IPS DF 4.7 (cell line): ENCODE measurements around the gene PAFAH1B2.

Experiments
- DNase-seq: peaks from one replicate; pipeline ENCODE4 v3.0.0-alpha.2; 2013; ENCODE audit warnings: low spot score; ENCODE audit errors: extremely low read depth

PAFAH1B2 gene

DNA sequence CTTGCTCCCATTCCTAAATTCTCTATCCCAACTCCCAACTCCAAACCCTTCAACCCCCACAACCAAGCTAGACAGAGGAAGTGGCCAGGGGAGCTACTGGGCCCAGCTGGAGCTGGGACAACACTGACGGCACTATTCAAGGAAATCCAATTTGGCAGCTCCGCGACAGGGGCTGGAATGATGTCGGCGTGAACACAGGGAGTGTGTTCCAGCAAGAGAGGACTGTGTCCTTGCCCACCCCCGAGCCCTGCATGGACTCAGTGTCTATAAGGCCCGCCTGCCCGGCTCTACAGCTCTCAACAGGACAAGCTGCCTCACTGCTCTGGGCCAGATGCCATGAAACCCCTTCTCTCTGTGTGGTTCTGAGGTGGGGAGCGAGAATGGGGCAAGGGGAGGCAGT, 76.5 kb downstream of the PAFAH1B2 start:
- no peak for DNase-seq

DNA sequence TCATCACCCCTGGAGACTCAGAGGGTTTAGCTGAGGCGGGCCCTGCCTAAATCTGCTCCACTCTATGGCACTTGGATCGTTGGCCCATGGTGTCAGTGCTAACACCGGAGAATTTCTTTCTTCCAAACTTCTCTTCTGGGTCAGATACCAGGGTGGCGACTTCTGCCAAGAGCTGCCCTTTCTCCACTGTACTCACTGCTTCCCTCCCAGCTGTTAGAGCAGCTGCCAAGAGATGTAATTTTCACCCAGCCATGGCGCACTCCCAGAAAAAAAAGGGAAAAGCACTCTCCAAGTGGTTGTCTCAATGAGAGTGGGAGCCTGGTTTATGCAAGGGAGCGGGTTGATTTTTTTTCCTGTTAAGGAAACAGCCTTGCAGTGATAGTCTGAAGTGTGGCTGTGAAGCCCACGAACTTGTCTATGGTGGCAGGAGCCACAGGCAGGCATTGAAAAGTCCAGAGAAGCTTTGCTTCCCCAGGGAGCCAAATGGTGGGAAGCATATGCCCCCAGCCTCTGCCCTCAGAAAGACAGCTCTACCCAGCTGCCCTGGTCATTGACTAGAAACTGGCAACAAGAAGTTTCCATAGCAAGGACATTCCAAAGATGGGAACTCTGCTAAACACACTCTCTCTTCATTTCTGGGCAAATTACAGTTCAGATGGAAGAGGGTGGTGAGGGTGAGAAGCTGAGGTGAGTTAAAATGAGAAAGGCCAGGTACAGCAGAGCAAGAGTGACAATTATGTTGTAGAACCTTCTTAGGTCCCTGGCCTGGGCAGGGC, 77.1 kb downstream of the PAFAH1B2 start:
- DNase-seq, result no peak

DNA sequence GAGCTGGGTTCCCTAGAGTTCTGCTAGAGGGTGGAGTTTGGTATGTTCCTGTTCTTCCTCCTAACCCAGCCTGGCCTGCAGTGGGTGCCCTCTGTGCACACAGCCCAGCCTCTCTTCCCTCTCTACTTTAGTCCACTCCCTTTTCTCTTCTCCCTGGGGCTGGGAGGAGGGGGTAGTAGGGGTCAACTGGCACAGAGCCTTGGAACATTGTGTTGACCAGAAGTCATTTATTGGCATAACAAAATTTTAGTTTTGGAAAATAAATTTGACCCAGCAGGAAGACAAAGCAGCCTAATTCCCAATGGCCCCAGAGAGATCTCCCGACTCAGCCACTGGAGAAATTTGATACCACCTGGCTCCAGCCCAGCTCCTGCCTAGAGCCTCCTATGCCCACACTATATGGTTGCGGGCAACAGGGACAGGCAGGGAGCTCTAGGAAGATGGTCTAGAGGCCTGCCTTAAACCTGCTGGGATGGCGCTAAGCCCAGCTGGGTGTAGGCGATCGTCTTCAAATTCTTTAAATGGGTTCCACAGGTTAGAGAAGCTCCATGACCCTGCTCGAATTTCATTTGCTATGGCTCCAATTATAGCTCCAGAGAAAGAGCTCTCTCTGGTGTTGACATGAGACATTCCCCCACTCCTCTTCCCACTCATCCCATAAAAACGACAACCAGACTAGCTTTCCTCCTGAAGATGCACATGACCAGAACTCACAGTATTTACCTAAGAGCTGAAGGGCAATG, 77.9 kb downstream of the PAFAH1B2 start:
- no peak for DNase-seq

DNA sequence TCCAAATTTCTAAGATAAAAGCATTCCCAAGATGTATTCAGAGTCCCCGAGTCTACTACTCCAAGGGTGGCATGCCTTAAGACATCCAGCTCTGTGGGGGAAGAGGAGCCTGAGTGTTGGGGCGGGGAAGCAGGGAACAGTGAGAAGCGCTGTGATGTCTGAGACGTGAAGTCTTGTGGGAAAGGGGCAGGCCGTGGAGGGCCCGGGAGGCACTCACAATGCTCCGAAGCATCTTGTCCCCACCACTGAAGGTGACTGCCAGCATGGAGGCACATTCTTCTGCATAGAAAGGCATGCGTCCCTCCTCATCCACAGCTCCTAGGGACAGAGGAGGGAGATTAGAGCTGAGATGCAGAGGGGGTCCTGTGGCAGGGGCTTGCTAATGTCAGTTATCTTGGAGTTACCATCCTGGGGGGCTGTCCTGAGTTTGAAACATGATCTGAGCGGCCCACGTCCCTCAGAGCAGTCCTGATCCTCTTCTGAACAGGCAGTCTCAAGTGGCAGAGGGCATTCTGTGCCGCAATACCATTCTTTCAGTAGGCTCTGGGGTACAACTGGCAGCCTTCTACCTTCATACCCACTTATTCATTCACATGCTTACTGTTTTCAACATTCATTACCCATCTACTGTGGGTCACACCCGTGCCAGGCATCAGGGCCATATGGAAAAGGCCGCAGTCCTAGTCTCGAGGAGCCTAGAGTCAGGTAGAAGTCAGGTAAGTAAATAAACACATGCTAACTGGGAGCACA, 79.1 kb downstream of the PAFAH1B2 start:
- no peak for DNase-seq

DNA sequence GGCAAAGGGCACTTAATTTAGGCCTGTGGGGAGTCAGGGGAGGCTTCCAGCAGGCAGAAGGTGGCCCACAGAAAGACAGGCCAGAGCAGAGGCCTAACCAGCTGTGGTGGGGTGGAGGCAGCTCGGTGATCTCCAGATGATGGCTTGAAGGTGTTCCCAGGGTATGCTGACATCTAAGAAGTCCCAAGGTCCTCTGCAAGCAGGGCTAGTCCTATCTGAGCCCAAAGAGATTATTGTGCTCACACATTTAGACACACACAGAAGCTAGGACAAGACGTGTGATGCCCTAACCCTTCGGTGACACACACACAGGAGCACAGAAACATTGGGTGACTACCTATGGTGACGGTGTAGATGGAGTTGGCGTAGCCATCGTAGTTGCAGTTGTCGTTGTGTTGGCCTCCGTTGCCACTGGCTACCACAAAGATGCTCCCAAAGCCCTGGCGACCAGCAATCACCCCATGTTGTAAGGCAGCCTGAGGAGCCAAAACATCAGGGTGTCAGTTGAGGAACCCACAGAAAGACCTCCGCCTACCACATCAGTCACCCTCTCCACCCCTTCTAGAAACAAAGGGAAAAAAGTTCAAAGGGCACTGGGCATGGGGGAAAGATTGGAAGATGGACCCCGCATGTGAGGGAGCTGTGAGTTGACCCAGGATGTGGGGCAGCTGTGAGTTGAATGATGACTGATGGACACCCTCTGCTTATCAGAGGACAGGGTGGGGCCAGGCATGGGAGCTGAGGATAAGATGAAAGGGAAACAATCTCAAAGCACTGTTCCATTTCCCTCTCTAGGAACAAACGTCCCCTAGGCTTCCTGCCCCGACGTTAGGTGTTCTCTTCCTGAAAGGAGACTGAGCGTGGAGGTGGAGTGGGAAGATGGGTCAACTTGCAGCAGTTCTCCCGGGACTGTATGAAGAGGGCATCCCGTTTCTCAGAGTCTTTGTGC, 79.9 kb downstream of the PAFAH1B2 start:
- DNase-seq, result no peak

DNA sequence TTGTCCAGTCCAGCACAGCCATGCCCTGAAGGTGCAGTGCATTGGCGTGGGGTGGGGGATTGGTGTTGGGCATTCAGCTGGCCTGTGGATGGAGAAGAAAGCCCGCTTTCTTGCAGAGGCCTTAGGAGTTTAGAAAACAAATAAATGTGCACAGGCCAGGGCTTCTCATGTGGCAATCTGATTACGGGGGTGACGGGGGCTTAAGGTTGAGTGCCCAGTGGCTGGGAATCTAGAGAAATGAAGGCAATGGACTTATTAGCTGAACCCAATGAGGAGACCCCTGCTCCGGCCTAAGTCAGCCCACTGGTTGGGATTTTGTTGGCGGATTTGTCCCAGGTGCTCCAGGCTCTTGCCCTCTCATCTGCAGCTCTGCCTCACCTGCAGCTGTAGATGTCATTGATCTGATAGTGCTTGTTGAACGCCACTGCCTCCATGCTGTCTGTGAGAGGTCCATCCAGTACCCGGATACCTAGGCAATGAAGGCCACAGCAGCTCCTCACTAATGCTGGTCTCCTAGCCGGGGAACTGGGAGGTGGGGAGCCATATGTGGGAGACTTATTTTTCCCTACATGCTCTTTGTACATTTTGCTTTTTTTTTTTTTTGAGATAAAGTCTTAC, 81.6 kb downstream of the PAFAH1B2 start:
- DNase-seq, result no peak
